ENCODE results near the gene MS4A6E.

MS4A6E gene

GRCh38 chr11:60370252-60370810 is 43.3 kb downstream of the MS4A6E start:
- Histone ChIP-seq H3K27me3 (no peaks in the 10 kb centered on the region), H3K9me3 (peaks cover 18% of the 10 kb centered on the region), H3K4me1 (ENCODE audit: control insufficient read depth in 1 of 2, insufficient read depth in 1 of 2, low read depth in 1 of 2, low read length in 1 of 2) (peaks cover 5 to 7% of the 10 kb centered on the region in 2 experiments), H3K27ac (no peak overlapping the region), H3K4me3 (ENCODE audit: low read depth in 1 of 2, low read length in 1 of 2) (no peak overlapping the region), H3K36me3 (no peaks in the 10 kb centered on the region)
- TF ChIP-seq CTCF (IDR thresholded peaks at IDR 0.05), result no peak

DNA sequence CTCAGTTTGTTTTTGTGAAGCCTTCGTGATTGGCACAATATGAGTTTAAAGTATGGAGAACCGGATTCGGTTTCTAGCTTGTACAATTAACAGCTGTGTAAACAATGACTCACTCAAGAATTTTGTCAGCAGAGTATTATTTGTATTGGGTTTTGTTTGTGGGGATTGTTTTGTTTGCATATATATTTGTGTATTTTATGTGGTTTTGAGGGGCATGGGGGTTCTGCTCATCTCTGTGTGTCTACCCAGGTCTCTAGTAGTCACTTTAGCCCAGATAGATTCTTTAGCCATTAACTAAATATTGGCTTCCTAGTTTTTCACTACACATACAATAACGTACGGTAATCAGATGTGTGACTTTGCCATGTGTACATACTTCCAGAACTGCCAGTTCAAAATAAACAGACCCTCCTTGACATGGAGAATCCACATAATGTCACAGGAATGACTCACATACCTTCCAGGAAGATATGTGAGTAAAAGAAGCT is 43.8 kb downstream of the MS4A6E start:
- Histone ChIP-seq H3K27me3 (no peaks in the 10 kb centered on the region), H3K36me3 (no peaks in the 10 kb centered on the region), H3K27ac (no peak overlapping the region), H3K4me1 (ENCODE audit: control insufficient read depth in 1 of 2, insufficient read depth in 1 of 2, low read depth in 1 of 2, low read length in 1 of 2) (peaks cover 4 to 5% of the 10 kb centered on the region in 2 experiments), H3K4me3 (ENCODE audit: low read depth in 1 of 2, low read length in 1 of 2) (no peak overlapping the region), H3K9me3 (peaks cover 18% of the 10 kb centered on the region)
- no peak for TF ChIP-seq CTCF (IDR thresholded peaks at IDR 0.05)

- Histone ChIP-seq H3K4me3 (ENCODE audit: low read depth in 1 of 2, low read length in 1 of 2) (no peak overlapping the region), H3K9me3 (peaks cover 18% of the 10 kb centered on the region), H3K36me3 (no peaks in the 10 kb centered on the region), H3K27ac (no peak overlapping the region), H3K27me3 (no peaks in the 10 kb centered on the region), H3K4me1 (ENCODE audit: control insufficient read depth in 1 of 2, insufficient read depth in 1 of 2, low read depth in 1 of 2, low read length in 1 of 2) (peaks cover 4 to 5% of the 10 kb centered on the region in 2 experiments)
- TF ChIP-seq CTCF (IDR thresholded peaks at IDR 0.05), result no peak
These were observed 44.3 kb downstream of the MS4A6E start for GRCh38 chr11:60371386-60371785.

- peaks cover 18% of the 10 kb centered on the region for H3K9me3 ChIP-seq
- H3K4me3 ChIP-seq (ENCODE audit: low read depth in 1 of 2, low read length in 1 of 2), result no peak overlapping the region
- TF ChIP-seq CTCF (IDR thresholded peaks at IDR 0.05), result no peak
- no peak overlapping the region for H3K27ac ChIP-seq
- no peaks in the 10 kb centered on the region for H3K36me3 ChIP-seq
- no peaks in the 10 kb centered on the region for H3K27me3 ChIP-seq
- H3K4me1 ChIP-seq (ENCODE audit: control insufficient read depth in 1 of 2, insufficient read depth in 1 of 2, low read depth in 1 of 2, low read length in 1 of 2), result peaks cover 4 to 5% of the 10 kb centered on the region in 2 experiments
These were observed 44.8 kb downstream of the MS4A6E start for GRCh38 chr11:60371854-60372253.

- Histone ChIP-seq H3K36me3 (no peaks in the 10 kb centered on the region), H3K9me3 (peaks cover 18% of the 10 kb centered on the region), H3K4me1 (ENCODE audit: control insufficient read depth in 1 of 2, insufficient read depth in 1 of 2, low read depth in 1 of 2, low read length in 1 of 2) (peaks cover 9 to 10% of the 10 kb centered on the region in 2 experiments), H3K27ac (no peak overlapping the region), H3K27me3 (no peaks in the 10 kb centered on the region), H3K4me3 (ENCODE audit: low read depth in 1 of 2, low read length in 1 of 2) (no peak overlapping the region)
- TF ChIP-seq CTCF (IDR thresholded peaks at IDR 0.05), result no peak
These were observed 45.7 kb downstream of the MS4A6E start for GRCh38 chr11:60372767-60373166.

All from neutrophil (primary cell).